Fibroblast of gingiva (primary cell): Measurements from ENCODE around the gene KLHL7.
"Not testable (repeated sequence)": the region's sequence is repeated elsewhere in the genome, so short reads cannot be mapped to it uniquely, and the experiment has no call there.

Experiments used
- DNase-seq: peaks from one replicate; pipeline ENCODE4 v3.0.0-alpha.2; 2011; ENCODE audit warnings: low read depth

KLHL7 gene

GRCh38 chr7:23181684-23182553, 76.3 kb downstream of the KLHL7 start, which contains the start of gene NUP42:
TSS of gene NUP42 (plus strand) at chr7:23182048. CDS start at chr7:23182086, 38 bp downstream.
- peak; percentile 99 for DNase-seq

GRCh38 chr7:23183279-23184012, 77.9 kb downstream of the KLHL7 start:
- DNase-seq = no peak

DNA sequence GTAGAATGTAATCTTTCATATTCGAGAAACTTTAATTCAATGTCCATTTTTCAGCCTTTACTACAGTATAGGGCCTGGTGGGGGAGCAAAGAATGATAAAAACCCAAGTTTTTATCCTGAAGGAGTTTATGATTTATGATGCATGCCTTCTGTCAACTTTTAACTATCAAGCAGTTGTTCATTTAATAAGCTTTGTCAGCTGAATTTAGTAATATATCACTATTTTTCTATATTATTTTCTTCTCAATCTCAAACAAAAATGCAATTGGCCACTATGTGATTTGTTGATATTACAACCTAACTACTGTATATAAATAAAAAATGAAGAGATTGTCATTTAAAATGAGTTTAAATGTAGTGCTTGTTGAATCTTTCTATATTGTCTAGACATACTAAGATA, 78.7 kb downstream of the KLHL7 start:
- DNase-seq = no peak

DNA sequence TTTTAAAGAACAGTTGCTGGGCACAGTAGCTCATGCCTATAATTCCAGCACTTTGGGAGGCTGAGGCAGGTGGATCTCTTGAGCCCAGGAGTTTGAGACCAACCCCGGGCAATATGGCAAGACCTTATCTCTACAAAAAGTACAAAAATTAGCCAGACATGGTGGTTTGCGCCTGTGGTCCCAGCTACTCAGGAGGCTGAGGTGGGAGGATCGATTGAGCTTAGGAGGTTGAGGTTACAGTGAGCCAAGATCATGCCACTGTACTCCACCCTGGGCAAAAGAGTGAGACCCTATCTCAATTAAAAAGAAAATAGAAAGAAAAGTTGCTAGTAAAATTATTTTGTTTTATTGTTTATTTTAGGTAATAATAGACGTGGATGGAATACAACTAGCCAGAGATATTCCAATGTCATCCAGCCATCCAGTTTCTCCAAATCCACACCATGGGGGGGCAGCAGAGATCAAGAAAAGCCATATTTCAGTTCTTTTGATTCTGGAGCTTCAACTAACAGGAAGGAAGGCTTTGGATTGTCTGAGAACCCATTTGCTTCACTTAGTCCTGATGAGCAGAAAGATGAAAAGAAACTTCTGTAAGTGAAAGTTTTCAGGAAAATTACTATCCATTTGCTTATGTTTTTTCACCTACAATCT, 79.2 kb downstream of the KLHL7 start:
- DNase-seq = peak; percentile 58

DNA sequence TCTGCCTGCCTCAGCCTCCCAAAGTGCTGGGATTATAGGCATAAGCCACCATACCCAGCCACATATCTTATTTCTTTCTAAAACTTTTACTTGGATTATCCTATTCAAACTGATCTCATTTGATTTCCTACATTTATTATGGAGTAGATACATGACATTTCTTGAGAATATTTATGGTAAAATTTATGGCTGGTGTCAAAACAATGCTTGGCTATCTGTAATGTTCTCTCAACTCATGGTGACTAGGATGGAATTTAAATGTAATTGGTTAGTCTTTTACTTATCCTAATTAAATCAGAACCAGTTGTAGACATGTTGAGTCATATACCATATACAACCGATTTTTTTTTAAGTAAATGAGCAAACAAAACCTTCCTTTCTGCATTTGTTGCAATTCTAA, 80.4 kb downstream of the KLHL7 start:
- no peak for DNase-seq

DNA sequence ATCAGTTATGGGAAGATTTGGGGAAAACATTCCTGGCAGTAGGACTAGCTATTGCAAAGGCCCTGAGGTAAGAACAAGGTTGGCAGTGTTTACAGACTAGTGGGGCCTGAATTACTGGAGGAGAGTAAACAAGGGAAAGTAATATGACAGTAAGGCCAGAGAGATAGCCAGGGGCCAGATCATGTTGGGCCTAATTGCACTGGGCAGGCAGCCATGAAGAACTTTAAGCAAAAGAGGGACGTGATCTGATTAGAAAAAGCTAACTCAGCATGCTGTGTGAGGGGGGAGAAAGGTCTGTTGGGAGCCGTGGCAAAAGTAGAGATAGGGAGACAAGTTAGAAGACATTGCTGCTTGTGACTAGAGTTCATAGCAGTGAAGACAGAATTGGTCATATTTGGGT, 85.4 kb downstream of the KLHL7 start:
- DNase-seq = no peak

DNA sequence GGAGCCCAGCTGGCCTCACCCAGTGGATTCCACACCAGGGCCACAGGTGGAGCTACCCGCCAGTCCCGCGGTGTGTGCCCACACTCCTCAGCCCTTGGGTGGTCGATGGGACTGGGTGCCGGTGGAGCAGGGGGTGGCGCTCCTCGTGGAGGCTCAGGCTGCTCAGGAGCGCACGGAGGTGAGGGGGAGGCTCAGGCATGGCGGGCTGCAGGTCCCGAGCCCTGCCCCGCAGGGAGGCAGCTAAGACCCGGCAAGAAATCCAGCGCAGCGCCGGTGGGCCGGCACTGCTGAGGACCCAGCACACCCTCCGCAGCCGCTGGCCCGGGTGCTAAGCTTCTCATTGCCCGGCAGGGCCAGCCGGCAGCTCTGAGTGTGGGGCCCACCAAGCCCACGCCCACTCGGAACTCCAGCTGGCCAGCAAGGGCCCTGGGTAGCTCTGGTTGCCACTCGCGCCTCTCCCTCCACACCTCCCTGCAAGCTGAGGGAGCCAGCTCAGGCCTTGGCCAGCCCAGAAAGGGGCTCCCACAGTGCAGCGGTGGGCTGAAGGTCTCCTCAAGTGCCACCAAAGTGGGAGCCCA, 88.2 kb downstream of the KLHL7 start:
- not testable (repeated sequence) for DNase-seq

- no peak for DNase-seq
Measured at GRCh38 chr7:23196306-23196705, 90.7 kb downstream of the KLHL7 start.

DNA sequence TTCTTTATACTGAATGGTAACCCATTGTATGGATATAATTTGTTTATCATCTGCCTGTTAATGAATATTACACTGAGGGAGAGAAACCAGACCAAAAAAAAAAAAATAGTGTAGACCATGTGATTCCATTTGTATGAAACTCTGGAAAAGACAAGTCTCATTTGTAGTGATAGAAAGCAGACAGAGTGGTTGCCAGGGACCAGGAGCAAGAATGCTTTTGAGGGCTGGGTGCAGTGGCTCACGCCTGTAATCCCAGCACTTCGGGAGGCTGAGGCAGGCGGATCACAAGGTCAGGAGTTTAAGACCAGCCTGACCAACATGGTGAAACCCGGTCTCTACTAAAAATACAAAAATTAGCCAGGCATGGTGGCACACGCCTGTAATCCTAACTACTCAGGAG, 92.2 kb downstream of the KLHL7 start:
- DNase-seq = not testable (repeated sequence)

GRCh38 chr7:23200331-23200730, 94.7 kb downstream of the KLHL7 start:
- no peak for DNase-seq

- DNase-seq = no peak
Measured at GRCh38 chr7:23204241-23204640, 98.7 kb downstream of the KLHL7 start.

- no peak for DNase-seq
Measured at GRCh38 chr7:23205577-23205908, 100.0 kb downstream of the KLHL7 start.

- no peak for DNase-seq
Measured at GRCh38 chr7:23205909-23206767, 100.6 kb downstream of the KLHL7 start.

- no peak for DNase-seq
Measured at GRCh38 chr7:23207021-23207420, 101.4 kb downstream of the KLHL7 start.

DNA sequence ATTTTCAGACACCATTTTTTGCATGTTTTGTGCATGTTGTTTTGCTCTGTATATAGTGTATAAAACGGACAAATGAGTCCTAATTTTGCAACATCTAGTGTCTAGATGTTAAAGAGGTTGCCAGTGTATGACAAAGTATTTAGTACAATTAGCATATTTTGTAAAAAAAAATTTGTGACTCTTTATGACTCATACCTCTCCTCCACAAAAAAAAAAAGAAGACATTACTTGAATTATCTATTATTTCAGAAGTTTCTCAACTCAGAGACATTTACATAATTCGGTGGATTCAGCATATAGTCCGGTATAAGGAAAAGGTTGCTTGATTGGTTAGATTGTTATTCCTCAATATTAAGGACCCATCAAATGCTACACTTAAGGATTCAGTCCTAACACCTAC, 102.3 kb downstream of the KLHL7 start:
- DNase-seq = peak; percentile 7

GRCh38 chr7:23208316-23208715, 102.7 kb downstream of the KLHL7 start:
- DNase-seq = no peak

- no peak for DNase-seq
Measured at GRCh38 chr7:23210506-23210905, 104.9 kb downstream of the KLHL7 start.

GRCh38 chr7:23211589-23211988, 106.0 kb downstream of the KLHL7 start:
- no peak for DNase-seq

DNA sequence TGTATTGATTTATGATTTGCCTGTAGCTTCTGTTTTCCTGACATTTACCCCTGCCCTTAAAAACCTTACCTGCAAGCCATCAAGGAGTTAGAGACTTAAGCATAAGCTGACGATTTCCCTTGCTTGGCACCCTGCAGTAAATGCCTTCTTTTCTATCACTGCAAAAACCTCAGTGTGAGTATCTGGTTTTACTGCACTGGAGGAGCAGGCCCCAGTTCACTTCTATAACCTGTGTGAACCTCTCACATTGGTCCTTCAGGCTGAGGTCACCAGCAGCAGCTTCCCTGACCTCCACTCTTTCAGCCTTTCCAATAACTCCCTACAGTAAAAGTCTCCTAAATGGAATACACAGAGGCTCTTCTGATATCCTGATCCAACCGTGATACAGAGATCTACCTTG, 106.8 kb downstream of the KLHL7 start:
- DNase-seq = no peak

DNA sequence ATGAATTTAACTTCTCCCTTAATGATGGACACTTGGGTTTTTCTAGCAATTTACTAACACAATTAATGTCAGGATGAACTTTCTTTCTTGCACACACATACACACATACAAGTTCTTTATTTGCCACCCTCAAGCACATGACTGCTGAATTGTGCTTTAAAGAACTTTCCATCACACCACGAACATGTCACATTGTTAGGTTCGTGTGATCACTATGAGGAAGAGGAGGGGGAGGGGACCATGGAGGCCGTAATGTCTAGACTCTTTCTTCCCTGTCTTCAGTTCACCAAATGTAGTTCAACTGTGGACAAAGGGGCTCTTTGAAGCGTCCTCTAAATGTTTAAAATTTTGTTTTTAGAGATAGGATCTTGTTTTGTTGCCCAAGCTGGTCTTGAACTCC, 107.3 kb downstream of the KLHL7 start:
- DNase-seq = no peak

- DNase-seq = no peak
Measured at GRCh38 chr7:23213755-23214154, 108.2 kb downstream of the KLHL7 start.

DNA sequence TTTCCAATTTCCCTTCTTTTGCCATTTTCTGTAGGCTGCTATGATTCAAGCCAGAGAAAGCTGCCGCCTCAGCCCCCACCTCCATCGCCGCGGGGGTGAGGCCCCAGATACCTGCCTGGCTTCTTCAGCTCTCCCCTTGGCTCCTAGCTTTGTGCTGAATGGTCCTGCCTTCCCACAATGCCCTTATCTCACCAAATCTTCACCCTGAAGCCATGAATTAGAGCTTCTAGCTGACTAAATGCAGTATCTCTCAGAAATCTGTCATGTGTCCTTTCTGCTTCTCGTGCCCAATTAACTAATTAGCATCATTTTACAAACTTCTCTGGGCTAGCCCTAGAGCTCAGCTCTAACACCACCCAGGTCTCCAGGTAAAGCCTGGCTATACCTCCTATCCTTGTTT, 108.8 kb downstream of the KLHL7 start:
- no peak for DNase-seq
